AG08396 (cell line): ENCODE results near the gene PCNX3.
"Not testable (repeated sequence)": the region's sequence is repeated elsewhere in the genome, so short reads cannot be mapped to it uniquely, and the experiment has no call there.

Experiments used
- DNase-seq: peaks from one replicate; pipeline ENCODE4 v3.0.0; 2012; ENCODE audit warnings: low spot score, mixed read lengths

The PCNX3 gene

GRCh38 chr11:65654375-65655349 lies 39.1 kb downstream of the PCNX3 start:
- DNase-seq, result no peak

DNA sequence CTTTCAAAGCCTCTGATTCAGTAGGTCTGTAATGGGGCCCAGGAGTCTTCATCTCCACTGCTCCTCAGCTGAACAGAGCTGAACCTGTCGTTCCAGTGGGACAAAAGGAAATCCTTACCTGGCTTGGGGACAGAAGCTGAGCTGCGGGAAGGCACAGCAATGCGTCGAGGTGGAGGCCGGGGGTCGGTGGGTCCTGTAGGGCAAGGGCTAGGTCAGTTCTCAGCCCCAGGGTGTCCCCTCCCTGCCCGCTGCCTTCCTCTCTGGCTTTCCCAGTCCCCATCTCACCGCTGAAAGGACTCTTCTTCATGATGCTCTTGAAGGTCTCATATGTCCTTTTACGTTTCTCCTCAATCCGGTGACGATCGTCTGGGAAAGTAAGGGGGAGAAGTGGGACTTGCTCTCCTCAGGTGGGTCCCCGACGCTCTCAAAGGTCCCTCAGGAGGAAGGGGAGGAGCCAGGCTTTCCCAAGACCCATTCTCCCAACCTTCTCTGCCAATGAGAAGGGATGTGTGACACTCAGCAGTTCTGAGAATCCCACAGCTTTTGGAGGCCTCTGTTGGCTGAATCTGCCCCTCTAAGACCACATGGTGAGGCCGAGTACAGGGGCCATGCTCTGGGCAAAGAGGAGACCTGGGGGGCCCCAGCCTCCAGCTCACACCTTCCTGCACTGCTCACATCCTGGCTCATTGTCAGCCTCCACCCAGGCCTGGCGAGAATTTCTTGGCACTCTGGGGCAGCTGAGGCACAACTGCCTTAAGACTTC lies 40.2 kb downstream of the PCNX3 start:
- DNase-seq, result no peak

DNA sequence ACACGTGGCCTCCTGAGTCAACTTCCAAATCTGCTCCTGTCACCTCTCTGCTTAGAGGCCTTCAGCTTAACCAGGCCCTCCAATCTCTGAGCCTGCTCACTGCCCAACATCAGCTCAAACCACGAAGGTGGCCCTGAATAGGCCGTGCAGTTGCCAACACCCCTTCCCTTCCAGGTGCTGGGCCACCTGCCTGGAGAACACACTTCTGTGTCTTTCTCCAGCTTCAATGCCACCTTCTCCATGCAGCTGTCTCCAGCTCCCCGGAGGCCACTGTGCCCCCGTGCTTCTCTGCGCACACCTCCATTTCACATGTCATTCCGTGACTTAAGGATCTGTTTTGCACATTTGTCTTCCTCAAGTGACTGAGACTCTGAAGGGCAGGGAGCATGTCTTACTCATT lies 41.9 kb downstream of the PCNX3 start:
- no peak for DNase-seq

DNA sequence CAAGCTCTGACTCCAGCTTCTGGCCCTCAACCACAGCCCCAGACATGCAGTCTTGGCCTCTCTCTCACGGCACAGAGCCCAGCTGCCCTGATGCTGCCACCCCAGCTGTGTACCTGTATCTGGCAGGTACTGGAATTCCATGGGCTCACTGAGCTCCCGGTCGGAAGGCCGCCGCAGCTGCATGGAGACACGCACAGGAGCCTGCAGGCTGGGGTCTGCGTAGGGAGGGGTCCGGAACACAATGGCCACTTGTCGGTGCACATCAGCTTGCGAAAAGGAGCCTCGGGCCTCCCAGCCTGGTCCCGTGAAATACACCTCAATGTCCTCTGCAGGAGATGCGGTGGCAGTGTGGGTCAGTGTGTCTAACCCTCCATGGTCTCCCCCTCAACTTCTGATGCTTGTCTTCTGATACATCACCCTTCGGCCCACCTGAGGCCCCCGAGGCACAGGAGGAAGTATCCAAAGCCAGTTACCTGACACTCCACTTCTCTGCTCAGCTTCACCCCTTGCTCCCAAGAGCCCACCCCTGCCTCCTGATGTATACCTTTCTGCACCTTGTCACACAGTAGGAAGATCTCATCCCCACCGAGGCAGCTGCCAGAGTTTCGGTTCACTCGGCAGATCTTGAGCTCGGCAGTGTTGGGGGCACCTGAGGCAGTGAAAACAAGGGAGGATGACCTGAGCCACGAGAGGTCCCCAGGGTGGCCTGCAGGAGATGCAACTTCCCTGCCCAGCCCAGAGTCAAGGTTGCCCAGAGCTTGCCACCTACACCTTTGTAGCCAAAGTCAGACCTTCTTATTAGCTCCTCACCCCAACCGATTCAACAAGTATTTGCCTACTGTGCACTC lies 42.8 kb downstream of the PCNX3 start:
- no peak for DNase-seq

DNA sequence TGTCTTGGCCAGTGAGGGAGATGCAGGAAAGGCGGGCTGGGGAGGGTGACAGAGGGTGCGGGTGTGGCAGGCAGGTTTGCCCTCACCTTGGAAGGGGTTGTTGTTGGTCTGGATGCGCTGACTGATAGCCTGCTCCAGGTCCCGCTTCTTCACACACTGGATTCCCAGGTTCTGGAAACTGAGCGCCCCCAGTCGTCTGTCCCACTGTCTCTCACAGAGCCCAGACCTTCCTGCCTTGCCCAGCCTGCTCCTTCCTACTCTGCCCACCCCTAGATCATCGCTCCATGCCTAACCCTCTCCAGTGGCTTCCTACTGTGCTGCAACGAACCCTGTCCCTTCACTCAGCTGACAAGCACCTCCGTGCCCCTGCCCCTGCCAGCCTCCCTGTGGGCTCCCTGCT lies 44.5 kb downstream of the PCNX3 start:
- DNase-seq, result no peak

DNA sequence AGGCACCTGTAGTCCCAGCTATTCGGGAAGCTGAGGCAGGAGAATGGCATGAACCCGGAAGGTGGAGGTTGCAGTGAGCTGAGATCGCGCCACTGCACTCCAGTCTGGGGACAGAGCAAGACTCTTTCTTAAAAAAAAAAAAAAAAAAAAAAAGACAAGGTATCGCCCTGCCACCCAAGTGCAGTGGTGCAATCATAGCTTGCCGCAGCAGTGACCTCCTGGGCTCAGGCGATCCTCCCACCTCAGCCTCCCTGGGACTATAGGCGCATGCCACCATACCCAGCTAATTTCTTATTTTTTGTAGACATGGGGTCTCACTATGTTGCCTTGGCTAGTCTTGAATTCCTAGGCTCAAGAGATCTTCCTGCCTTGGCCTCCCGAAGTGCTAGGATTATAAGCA lies 45.3 kb downstream of the PCNX3 start:
- DNase-seq, result not testable (repeated sequence)

- DNase-seq, result peak; percentile 5
Observed at GRCh38 chr11:65661599-65662246, 46.1 kb downstream of the PCNX3 start.

DNA sequence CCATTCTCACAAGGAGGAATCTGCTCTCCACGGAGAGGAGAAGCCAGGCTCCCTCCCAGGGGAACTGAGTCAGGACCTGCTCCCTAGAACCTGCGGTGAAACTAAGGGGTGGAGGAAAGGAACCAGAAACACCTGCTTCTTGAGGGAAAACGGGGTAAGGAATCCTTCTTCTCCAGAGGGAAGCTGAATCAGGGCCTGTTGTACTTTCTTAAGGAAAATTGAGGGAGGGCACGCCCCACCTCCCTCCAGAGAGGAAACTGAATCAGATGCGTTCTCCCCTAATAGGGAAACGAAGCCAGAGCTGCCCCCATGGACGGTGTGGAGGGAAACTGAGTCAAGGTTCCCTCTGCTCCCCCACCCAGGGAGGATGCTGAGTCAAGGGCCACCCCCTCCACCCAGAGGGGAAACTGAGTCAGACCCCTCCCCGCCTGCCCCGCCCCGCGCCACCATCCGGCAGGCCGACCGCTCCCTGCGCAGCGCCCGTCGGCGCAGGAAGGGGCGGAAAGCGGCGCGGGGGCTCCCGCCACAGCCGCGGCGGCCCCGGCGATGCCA lies 46.7 kb downstream of the PCNX3 start:
- no peak for DNase-seq

- peak; percentile 98 for DNase-seq
Observed at GRCh38 chr11:65662799-65663638, 47.4 kb downstream of the PCNX3 start, which contains the start of gene RELA. TSS of gene RELA (minus strand) at chr11:65662916. CDS start at chr11:65662832, 84 bp downstream.

DNA sequence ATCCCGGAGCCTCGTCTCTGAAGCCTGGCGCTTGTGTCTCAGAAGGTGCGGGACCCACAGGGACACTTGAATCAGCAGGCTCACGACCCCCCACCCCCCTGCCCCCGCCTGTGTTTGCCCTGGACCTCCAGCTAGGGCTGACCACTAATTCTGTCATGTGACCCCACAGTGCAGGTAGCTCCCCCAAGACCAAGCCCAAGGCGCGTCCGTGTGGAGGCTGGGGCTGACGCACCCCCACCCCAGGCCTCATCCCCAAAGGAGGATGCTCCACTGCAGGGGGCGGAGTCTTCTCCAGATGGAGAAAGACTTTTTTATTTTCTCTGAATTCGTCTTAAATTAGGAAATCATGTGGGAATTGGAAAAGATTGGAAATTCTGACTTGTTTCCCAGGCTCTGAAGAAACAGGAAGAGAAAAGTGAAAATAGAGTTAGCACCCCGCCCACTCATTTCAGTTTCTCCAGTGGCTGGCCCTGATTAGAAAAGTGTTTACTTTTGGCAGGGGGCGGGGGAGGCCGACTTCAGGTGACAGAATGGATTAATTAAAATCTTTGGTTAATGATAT lies 48.1 kb downstream of the PCNX3 start:
- DNase-seq, result peak; percentile 64

- no peak for DNase-seq
Observed at GRCh38 chr11:65672180-65672860, 56.7 kb downstream of the PCNX3 start.

DNA sequence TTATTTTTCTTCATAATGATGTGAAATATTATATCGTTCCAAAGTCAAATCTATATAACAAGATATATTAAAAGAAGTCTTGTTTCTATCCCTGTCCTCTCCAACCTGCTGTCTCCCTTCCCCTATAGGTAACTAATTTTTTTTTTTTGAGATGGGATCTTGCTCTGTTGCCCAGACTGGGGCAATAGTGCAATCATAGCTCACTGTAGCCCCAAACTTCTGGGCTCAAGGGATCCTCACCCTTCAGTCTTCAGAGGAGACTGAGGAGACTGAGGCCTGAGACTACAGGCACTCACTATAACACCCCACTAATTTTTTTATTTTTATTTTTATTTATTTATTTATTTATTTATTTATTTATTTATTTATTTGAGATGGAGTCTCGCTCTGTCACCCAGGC lies 57.4 kb downstream of the PCNX3 start:
- no peak for DNase-seq

- no peak for DNase-seq
Observed at GRCh38 chr11:65680192-65680743, 64.7 kb downstream of the PCNX3 start.

DNA sequence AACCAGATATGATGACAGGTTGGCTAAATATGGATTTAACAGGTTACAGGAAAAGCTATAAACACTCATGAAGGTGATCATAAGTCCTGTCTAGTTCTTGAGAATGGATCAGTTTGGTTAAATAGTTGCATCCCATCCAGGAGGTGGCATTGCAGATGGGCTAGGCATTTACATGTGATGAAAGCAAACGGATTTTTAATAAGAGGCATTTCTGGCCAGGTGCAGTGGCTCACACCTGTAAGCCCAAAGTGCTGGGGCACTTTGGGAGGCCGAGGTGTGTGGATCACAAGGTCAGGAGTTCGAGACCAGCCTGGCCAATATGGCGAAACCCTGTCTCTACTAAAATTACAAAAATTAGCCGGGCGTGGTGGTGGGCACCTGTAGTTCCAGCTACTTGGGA lies 67.9 kb downstream of the PCNX3 start:
- not testable (repeated sequence) for DNase-seq

GRCh38 chr11:65685981-65686380 lies 70.4 kb downstream of the PCNX3 start:
- DNase-seq, result no peak
